Body of pancreas (tissue), 4 donors: ENCODE results near the gene NOTUM.

Experiments
- POLR2A ChIP-seq, 3 donors: fragments of 450-650 bp; IDR thresholded peaks; one replicate each; pipeline ENCODE4 v1.6.1; 2016; ENCODE audit warnings: antibody characterized with exemption in 3 of 3, mild to moderate bottlenecking in 2 of 3
- TF ChIP-seq, protein P1 (sequence below), 7 experiments: fragments of 450-650 bp in 4 of 7; fragments of 200-600 bp in 3 of 7; sonication (generic) in 3 of 7; IDR thresholded peaks; one replicate each; pipeline ENCODE4 v1.5.1; 2016 to 2019; ENCODE audit warnings: antibody characterized with exemption in 7 of 7

DNA sequence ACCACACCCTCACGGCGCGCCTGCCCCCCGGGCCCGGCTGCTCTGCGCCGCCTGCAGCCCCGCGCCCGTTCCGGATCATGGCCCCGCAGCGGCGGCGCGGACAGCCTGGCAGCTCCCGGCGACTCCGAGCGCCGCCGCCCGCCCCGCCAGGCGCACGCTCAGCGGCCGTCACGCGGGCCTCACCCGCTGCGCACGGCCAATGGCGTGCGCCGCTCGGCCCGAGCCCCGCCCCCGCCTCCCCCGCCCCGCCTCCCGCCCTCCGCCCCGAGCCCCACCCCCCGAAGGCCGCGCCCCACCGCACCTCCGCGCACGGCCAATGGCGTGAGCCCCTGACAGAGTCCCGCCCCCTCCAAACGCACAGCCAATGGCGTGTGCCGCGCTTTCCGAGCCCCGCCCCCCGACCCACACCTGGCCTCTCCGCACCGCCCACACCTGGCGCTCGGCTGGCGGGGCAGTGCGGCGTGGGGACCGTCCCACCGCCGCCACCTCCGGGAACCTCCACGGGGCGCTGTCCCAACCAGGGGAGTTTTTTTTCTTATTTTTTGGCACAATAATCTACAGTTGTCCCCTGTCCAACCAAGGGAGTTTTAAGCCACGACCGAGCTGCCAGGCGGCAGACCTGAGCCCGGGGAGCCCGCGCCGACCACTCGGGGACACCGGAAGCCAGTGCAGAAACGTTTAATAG, 49.6 kb downstream of the NOTUM start, which contains the start of gene PCYT2:
- TF ChIP-seq, protein P1, sequence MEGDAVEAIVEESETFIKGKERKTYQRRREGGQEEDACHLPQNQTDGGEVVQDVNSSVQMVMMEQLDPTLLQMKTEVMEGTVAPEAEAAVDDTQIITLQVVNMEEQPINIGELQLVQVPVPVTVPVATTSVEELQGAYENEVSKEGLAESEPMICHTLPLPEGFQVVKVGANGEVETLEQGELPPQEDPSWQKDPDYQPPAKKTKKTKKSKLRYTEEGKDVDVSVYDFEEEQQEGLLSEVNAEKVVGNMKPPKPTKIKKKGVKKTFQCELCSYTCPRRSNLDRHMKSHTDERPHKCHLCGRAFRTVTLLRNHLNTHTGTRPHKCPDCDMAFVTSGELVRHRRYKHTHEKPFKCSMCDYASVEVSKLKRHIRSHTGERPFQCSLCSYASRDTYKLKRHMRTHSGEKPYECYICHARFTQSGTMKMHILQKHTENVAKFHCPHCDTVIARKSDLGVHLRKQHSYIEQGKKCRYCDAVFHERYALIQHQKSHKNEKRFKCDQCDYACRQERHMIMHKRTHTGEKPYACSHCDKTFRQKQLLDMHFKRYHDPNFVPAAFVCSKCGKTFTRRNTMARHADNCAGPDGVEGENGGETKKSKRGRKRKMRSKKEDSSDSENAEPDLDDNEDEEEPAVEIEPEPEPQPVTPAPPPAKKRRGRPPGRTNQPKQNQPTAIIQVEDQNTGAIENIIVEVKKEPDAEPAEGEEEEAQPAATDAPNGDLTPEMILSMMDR (IDR thresholded peaks at IDR 0.05) = peak; percentile 13 to 61 (median 49)
- no peak for TF ChIP-seq POLR2A (IDR thresholded peaks at IDR 0.05)
